ENCODE data around the gene HPSE2.
"Not testable (repeated sequence)": the region's sequence is repeated elsewhere in the genome, so short reads cannot be mapped to it uniquely, and the experiment has no call there.

The HPSE2 gene

DNA sequence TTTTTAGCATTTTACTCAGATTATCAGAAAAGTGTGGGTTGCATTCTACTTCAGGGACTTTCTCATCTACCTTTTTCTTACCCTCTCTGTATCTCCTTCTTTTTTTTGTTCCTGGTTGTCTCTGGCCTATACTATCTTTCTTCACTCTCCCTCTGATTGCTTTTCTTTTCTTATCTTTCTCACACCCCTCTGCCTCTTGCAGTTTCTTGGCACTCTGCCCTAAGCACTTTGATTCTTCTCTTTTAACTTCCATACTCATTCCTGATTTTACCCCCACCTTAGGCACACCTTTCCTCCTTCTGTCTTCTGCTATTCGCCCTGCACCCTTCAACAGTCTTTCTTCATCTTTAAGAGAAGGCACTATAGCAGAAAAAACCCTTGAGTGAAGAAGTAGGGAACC, 696.1 kb downstream of the HPSE2 start:
- DNase-seq, result no peak

DNA sequence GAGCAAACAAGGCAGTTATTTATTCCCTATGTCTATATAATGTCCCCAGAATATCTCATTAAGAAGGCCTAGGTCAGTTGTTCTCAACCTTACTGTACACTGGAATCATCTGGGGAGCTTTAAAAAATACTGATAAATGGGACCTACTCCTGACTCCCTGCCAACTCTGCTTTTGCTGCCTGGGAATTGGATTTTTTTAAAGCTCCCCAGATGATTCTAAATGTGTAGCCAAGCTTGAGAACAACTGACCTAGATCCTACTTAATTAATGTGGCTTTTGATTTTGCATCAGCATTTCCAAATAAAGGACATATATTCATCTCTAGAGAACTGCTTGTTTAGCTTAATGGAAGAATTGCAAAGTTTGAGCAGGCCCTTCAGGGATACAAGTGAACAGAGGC, 697.2 kb downstream of the HPSE2 start:
- no peak for DNase-seq

DNA sequence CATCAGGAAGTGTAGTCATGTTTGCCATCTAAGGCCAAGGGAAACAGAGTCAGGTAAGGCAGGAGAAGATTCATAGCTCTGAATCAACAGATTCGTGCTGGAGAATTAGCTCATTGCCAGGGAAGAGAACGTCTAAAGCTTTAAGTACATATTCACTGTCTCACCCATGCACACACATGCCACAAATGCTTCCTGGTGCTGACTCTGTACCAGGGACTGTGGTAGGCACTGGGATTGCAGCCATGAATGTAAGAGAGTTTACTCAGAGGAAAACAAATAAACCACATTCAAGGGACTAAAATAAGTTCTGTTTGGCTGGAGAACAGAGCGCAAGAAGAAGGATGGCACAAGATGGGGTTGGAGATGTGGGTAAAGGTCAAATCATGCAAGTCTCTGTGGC, 699.1 kb downstream of the HPSE2 start:
- DNase-seq, result peak; percentile 28

DNA sequence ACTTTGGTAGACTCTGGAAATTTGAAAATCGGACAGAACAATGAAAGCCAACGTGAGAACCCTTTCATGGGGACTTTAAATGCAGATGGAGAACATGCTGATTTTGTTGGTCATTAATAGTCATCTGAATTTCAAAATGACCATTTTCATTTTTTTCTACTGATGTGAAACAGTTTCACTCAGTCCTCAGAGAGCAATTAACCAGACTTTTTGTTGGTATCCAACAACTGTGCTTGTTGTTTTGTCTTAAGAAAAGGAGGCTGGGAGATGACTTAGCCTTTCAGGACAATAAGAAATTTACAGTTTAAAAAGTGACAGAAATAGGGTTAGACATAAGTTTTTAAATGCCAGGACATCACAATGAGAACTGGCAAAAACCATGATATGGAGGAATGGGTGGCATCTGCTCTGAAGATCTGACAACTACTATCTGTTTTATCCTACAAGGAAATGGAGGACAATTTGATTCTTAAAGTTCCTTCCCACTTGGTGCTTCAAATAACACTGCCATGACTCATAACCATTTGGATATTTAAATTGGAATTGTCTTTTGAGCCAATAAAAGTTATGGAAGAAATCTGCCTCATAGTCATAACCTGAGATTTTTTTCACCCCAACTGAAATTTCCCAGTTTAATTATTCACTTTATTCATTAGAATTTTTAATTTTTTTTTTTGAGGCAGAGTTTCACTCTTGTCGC, 701.8 kb downstream of the HPSE2 start:
- DNase-seq, result no peak

DNA sequence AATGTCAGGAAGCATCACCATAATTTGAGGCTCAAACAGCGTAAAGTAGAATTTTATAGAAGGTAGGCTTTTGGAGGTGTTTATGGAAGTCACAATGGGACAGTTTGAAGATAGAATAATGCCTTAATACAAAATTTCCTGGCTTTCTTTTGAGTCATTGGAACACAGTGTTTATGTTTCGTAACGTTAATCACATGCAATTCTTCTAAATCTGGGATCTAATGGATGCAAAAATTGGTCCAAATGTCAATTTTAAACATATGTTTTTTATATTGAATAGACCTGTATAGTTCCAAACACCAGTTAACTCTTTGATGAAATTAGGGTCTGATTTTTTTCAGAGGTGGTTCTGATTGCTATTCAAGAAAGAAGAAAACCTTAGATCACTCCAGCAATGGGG, 702.4 kb downstream of the HPSE2 start:
- DNase-seq, result no peak

DNA sequence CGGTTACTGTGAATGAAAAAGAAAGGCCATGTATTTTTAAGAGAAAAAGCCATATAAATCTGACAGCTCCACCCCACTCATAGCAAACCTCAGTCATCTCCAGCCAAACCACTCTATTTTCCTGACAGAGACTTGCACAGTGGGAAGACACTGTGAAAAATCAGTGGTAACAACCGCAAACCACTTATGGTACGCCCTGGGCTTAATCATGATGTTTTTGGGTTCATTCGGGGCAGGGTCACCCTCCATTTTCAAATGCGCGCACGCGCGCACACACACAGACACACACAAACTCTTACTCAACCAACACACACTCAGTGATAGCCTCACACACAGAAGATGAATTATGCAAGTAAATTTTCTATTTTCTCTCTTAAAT, 706.9 kb downstream of the HPSE2 start:
- DNase-seq, result peak; percentile 30

DNA sequence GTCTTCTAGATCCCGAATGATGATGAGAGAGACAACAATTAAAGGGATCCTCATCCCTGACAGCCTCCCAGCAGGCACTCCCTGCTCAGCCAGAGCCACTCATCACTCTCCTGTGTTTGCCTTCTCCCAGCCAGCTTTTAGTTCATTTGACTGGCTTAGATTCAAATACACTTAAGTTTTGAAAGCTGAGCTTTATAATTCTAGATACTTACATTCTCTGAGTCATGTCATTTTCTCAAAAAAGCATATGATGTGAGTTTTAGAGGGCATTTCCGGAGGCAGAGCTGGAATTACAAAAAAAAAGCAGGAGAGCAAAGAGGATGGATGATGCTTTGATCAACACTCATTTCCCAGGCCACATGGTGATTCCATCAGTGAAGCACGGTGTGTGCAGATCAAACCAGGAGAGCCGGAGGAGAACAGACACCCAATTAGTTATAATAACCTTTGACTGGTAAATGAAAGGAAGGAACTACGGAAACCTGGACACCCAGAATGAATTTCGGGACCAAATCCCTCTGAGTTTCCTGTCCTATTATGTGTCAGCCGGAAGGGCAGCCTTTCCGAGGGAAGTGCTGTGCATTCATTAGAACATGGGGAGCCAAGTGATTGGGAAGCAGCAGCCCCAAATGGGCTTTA, 707.4 kb downstream of the HPSE2 start:
- DNase-seq, result peak; percentile 22

DNA sequence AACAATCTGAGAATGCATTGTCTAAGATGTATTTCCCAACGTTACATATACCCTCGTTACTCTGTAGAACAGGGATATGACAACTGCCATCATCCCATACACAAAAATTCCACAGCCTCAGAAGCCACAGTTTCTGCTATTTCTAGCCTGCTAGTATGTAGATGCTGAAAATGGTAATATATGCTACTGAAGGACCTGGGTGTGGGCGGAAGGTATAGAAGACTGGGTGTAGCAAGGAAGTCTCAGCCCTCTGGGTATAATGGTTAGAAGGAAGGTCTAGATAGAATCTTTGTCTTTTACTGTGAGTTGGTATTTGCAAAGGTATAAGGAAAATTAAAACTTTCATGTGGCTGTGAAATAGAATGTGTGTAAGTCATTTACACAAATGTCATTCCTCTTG, 709.7 kb downstream of the HPSE2 start:
- no peak for DNase-seq

DNA sequence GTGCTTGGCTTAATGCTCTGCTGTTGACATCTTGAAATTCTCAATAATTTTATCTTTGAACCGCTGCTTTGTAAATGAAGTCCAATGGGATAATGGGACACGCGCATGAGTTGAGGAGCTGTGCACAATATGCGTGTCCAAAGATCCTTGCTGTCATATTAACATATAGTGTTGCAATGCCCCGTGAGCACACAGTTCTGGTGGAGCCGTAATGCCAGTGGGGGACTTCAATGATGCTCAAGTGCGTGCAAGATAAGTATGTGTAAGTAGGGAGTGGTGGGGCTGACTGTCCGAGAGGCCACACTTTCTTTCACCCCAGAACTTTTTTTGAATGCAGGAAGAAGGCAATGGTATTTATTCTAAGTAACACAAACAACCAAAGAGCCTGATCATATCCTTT, 711.5 kb downstream of the HPSE2 start:
- no peak for DNase-seq

DNA sequence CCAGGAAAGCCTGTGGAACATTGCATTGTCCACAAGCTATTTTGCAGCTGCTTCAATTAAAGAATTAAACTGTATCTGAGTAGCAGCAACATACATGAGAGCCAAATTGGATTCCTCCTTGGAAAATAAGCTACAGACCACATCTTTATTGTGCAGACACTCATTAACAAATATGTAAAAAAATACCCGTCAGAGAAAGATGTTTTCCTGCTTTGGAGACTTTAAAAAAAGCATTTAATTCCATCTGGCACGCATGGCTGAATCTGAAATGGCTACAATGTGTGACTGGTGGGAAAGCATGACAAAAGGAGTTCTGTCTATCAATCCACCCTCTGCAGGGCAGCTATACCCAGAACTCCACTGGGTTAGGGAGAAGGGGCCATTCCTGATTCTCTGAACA, 715.8 kb downstream of the HPSE2 start:
- no peak for DNase-seq

DNA sequence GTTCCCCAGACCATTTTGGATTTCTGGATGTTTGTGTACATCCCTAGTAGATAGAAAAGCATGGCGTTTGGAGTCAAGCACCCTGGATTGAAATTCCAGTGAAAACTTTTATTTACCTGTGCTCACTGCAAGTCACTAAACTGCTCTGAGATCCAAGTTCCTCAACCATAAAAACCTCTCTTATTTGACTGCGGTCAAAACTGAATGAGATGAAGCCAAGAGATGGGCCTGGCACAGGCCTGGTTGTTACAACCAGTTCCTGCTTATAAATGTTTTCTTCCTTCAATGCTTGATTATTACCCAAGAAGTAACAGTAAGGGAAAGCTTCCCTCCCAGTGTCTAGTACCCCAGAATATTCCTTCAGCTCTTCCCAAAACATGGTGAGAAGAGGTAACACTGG, 718.0 kb downstream of the HPSE2 start:
- DNase-seq, result no peak

DNA sequence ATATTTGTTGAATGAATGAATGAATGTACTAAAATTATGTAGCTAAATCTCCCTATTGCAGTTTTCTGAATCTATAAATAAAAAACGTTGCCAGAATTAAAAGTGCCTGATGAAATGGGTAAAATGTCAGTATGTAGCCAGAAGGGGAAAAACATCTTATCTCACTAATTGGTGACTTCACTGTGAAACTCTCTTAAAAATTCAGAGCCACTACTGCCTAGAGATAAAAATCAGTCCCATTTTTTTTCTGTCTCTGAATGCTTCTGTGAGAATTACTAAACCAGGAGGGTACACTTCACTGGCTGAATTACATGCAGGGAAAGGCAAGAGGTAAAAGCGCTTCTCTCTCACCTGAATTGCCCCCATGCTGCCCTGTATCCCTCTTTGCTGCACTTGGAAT, 719.3 kb downstream of the HPSE2 start:
- no peak for DNase-seq

DNA sequence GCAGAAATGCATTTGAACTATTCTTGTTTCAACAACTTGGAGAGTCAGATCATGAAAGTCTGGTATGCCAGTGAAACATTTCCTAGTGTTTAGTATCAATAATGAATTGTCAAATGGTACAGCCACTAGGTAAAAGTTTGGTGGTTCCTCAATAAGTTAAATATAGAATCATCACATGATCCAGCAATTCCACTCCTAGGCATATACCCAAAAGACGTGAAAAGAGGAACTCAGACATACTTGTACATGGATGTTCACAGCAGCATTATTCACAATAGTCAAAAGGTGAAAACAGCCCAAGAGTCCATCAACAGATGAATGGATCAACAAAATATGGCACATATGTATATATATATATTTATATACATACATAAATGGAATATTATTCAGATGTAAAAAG, 721.9 kb downstream of the HPSE2 start:
- DNase-seq, result no peak

DNA sequence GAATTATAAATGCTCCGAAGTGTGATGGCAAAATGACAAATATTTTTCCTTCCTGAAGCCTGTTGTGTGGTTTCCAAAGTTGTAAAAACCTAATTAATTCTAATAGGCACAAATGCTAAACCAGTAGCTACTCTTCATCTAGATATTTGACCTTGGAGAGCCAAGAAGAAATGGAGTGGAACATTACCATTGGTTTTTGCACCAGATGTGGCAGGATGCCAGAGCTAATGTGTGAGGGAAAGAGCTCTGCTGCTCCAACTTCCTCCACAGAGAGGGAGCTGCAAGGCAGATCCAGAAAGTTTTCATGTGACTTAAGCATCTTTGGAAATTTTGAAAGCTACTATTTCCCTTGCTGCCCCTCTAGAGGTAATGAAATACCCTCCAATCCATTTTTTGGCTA, 723.8 kb downstream of the HPSE2 start:
- peak; percentile 49 for DNase-seq

DNA sequence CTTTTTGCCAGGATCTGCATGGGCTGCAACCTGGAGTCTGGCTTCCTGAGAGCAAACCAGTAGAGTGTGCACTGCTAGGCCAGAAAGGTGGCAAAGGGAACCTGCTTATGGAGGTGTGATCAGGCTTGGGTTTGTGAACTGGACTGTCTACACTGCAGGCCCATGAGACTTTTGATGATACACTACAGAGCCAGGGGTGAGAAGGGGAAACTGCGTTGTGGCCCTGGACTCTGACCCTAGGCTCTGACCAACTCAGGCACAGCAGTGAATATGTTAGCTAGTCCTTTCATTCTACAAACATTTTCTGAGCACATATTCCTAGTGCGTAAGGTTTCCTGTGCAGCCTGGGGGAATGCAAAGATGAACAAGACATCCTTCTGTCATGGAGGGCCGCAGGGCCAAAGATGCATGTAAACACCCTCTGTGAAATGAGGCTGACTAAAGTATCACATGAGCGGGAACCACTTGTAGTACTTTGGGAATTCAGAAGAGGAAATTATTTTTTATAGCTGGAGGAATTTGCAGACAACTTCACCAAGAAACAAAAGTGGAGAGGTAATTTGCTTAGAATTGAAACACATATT, 725.1 kb downstream of the HPSE2 start:
- DNase-seq, result no peak

DNA sequence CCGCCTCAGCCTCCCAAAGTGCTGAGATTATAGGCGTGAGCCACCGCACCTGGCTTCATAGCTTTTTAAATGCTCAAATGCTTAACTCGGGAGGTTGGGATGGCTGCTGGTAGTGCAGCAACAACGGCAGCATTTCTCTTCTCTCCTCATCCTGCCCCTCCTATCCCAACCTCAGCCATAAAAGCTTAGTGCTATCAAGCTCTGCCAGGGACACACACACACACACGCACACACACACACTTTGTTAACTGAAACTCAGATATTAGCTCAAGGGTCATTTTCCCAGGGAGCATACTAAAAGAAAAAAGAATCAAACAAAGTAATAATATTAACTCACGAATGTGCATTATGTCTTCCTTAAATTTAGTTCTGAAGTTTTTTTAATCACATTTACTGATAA, 725.9 kb downstream of the HPSE2 start:
- DNase-seq, result no peak

DNA sequence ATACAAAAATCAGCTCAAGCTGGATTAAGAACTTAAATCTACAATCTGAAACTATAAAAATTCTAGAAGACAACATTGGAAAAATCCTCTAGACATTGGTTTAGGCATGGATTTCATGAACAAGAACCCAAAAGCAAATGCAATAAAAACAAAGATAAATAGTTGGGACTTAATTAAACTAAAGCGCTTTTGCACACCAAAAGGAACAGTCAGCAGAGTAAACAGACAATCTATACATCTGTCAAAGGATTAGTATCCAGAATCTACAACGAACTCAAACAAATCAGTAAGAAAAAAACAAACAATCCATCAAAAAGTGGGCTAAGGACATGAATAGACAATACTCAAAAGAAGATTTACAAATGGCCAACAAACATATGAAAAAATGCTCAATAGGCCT, 733.1 kb downstream of the HPSE2 start:
- DNase-seq, result not testable (repeated sequence)

DNA sequence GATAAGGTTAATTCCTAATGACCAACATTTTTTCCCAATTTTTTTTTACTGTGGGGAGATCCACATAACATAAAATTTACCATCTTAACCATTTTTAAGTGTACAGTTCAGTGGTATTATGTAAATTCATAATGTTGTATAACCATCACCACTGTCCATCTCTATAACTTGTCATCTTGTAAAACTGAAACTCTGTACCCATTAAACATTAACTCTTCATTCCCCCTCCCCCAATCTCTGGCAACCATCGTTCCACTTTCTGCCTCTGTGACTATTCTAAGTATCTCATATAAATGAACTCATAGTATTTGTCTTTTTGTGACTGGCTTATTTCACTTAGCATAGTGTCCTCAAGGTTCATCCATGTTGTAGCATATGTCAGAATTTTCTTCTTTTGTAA, 742.9 kb downstream of the HPSE2 start:
- no peak for DNase-seq

DNA sequence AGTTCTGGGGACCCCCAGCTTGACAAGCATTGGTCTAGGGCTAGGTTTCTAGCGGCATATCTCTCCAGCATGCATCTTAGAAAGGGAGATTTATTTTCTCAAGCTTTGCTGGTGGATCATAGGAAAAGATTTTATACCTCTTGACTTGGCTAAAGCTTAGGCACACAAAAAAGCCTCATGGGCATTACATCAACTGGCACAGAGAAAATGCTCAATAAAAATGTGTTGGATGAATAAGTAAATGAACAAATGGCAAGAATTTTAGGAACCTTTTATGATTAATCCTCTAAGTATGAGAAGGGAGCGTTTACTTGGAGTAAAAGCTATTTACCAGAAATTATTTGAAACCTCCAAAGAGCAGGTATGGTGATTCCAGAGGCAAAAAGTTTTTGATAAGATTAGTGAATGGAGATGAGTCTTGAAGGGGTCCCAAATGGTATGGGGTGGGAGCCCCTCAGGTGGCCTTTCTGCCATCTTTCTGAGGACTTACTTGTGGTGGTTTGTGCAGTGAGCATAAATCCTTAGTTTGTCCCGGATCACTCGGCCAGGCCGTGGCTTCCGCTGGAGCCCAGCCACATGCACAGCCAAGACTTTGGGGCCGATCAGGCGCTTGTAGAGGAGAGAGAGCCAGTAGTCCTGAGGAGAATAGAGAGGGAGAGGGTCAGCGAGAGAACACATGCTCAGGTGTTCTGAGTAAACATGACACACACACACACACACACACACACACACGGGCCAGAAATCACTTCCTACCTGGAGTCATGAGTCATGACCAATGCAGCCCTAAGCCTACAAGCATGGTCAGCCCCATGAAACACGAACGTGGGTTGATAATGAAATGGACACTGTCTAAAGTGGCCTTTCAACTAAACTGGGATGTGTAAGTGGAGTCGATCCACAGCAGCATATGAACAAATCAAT, 745.8 kb downstream of the HPSE2 start:
- no peak for DNase-seq

DNA sequence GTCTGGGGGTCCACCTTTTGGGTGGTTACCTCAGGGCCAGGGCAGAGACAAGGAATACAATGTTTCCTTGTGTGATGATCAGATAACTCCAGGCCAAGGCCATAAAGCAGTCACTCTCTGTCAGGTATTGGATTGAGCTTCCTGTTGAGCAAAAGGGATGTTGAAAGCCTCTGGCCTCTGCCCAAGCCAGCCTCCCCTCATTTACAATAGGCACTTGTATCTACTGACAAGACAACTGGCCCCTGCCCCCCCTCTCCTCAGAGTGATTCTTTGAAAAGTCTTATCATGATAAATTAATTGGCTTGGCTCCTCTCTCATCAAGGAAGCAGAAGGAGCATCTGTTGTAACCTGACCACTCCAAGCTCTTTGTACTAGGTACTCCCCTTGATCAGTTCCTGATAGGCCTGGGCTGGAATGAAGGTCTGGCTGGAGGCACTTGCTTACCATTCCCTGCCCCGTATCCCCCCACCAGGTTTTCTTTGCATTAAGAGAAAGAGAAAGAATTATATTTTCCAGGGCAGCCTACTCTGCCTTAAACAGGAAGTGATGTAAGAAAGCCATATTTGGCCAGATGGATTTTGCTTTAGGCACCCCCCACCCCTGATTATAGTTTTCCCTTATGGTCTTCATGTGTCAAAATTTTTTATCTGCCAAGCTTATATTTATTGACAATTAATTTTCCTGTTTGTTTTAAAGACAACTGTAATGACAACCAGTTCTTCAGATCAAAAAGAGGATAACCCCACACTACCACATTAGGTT, 746.8 kb downstream of the HPSE2 start:
- no peak for DNase-seq

DNA sequence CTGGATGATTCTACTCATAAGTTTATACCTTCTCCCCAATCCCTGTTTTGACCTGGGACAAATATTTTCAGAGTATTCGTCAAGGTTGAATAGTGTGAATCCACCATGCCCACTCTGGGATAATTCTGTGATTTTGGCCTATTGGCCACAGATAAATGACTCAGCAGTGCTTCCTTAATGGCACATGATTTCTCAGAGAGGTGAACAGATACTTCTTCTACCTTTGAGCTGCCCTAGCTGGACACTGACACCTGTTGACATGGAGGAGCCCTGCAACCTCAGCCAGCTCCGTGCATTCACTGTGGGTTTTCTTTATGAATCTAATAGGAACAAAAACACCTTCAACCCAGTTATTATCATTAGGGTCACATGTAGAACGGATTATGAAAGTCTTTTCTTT, 748.0 kb downstream of the HPSE2 start:
- DNase-seq, result no peak

DNA sequence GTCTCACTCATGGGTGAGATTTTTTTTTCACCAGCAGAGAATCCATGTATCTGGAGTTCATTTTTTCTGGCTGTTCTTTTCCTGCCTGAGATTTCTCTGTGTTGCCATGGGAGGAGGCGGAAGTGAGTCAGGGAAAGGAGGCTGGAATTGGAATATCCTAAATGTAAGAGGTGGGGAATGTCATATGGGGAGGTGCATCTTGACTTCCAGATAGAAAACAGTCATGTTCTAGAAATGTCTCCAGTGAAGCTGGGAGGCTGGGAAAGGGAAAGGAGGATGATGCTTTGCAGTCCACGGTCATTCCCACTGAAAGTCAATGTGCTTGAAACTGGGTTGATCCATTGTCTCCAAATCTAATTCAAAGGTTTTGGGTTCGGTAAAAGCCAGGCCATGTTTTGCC, 749.2 kb downstream of the HPSE2 start:
- no peak for DNase-seq

DNA sequence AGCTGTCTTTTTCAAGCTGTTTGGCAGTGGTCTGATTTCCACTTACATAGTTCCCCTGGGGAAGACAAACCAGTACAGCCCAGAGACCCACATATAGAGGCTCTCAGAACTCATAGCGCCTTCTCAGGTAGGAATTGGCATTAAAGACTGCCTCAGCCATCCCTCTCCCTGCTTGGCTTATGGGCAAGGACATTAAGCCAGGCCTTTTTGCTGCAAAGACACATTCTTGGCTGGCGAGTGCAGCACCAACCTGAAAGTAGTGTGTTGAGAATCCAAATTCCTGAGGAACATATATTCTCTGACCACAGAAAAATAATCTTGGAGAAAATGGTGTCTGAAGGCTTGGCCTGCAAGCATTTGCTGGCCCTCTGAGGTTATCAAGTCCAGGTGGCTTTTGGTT, 749.7 kb downstream of the HPSE2 start:
- DNase-seq, result no peak
